ENCODE measurements around the gene CRELD2.

The CRELD2 gene

DNA sequence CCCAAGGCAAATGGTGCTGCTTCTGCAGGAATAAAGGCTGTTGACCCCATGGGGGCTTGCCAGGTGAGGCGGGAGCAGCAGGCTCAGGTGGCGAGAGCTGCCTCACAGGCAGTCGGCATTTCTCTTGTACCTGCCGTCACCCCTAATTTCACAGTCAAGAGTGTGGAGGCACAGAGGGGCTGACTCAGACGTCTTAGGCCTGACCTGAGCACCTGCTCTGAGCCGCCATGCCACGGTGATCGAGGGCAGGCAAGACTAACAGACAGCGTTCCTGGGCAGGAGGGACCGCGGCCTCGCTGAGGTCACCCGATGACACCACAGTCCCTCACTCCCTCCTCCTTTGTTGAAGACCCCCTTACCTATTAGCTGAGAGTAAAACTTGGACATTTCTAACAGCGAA, 5.4 kb upstream of the CRELD2 start:
- CTCF ChIA-PET: no interaction called here
- no peak for TF ChIP-seq ZNF121 (tag by site-specific recombination; IDR thresholded peaks at IDR 0.05)
- TF ChIP-seq, protein P1, sequence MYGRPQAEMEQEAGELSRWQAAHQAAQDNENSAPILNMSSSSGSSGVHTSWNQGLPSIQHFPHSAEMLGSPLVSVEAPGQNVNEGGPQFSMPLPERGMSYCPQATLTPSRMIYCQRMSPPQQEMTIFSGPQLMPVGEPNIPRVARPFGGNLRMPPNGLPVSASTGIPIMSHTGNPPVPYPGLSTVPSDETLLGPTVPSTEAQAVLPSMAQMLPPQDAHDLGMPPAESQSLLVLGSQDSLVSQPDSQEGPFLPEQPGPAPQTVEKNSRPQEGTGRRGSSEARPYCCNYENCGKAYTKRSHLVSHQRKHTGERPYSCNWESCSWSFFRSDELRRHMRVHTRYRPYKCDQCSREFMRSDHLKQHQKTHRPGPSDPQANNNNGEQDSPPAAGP (tag by site-specific recombination; IDR thresholded peaks at IDR 0.05): no peak
- TF ChIP-seq ZNF221 (tag by site-specific recombination; IDR thresholded peaks at IDR 0.05; ENCODE audit: borderline replicate concordance): no peak
- no peak for TF ChIP-seq ZBTB21 (tag by site-specific recombination; IDR thresholded peaks at IDR 0.05)

GRCh38 chr22:49913446-49913845, 5.0 kb upstream of the CRELD2 start:
- Histone ChIP-seq H3K4me1 (ENCODE audit: control insufficient read depth, insufficient read depth, low read length) (no peaks in the 10 kb centered on the region), H3K9me3 (ENCODE audit: control insufficient read depth, insufficient read depth, low read depth, low read length) (no peaks in the 10 kb centered on the region), H3K4me3 (ENCODE audit: low read depth, low read length) (no peak overlapping the region), H3K36me3 (ENCODE audit: control insufficient read depth in 2 of 2, insufficient read depth in 1 of 2, low read length in 2 of 2) (peaks cover 9 to 49% of the 10 kb centered on the region in 2 experiments; a peak in 2 of 3 replicates), H3K27ac (ENCODE audit: extremely low read depth, low read depth, low read length) (no peak overlapping the region)
- TF ChIP-seq SCRT1 (tag by site-specific recombination; IDR thresholded peaks at IDR 0.05; ENCODE audit: borderline replicate concordance) (no peak), ZFHX2 (tag by site-specific recombination; conservative IDR thresholded peaks at IDR 0.05) (no peak), ZNF138 (tag by site-specific recombination; IDR thresholded peaks at IDR 0.05; ENCODE audit: borderline replicate concordance) (no peak), ZNF354C (tag by site-specific recombination; IDR thresholded peaks at IDR 0.05; ENCODE audit: borderline replicate concordance, low read depth) (no peak), ZNF837 (tag by site-specific recombination; IDR thresholded peaks at IDR 0.05) (no peak), MEIS1 (CRISPR knock-in tag; IDR thresholded peaks at IDR 0.05; ENCODE audit: borderline replicate concordance) (no peak), OSR2 (tag by site-specific recombination; IDR thresholded peaks at IDR 0.05) (no peak)
- TF ChIP-seq, protein P2, sequence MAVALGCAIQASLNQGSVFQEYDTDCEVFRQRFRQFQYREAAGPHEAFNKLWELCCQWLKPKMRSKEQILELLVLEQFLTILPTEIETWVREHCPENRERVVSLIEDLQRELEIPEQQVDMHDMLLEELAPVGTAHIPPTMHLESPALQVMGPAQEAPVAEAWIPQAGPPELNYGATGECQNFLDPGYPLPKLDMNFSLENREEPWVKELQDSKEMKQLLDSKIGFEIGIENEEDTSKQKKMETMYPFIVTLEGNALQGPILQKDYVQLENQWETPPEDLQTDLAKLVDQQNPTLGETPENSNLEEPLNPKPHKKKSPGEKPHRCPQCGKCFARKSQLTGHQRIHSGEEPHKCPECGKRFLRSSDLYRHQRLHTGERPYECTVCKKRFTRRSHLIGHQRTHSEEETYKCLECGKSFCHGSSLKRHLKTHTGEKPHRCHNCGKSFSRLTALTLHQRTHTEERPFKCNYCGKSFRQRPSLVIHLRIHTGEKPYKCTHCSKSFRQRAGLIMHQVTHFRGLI (tag by site-specific recombination; IDR thresholded peaks at IDR 0.05): no peak
- CTCF ChIA-PET: interaction anchor here (0.6 kb wide), 1 partner anchor 368 kb away, joined by 3 read pairs; no protein-coding TSS in a partner anchor
- POLR2A ChIA-PET: no interaction called here

More for the DNA sequence above, 5.4 kb upstream of the CRELD2 start:
- POLR2A ChIA-PET: interaction anchor here (1.0 kb wide), 2 partner anchors 56 to 100 kb away, joined by 3 read pairs; no protein-coding TSS in a partner anchor
- H3K9me3 ChIP-seq (ENCODE audit: control insufficient read depth, insufficient read depth, low read depth, low read length): no peaks in the 10 kb centered on the region
- H3K4me1 ChIP-seq (ENCODE audit: control insufficient read depth, insufficient read depth, low read length): no peaks in the 10 kb centered on the region
- H3K4me3 ChIP-seq (ENCODE audit: low read depth, low read length): no peak overlapping the region
- no peak overlapping the region for H3K27ac ChIP-seq (ENCODE audit: extremely low read depth, low read depth, low read length)
- peaks cover 9 to 50% of the 10 kb centered on the region in 2 experiments; a peak in 2 of 3 replicates for H3K36me3 ChIP-seq (ENCODE audit: control insufficient read depth in 2 of 2, insufficient read depth in 1 of 2, low read length in 2 of 2)

DNA sequence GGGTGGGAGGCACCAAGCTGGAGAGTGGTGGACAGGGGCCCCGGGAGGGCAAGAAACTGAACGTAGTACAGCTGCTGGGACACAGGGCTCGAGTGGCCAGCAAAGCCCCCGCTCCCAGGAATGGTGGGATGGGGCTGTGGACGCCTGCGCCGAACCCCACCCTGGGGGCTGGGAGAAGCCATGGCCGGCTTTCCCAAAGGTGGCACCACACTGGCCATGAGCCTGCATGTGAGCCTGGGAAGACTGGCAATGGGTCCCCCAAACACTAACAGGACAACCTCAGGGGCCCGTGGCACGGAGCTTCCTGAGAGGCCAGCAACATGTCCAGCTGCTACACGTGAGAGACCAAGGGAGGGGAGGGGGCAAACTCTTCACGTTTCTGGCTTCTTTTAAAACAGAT, 4.2 kb upstream of the CRELD2 start:
- Histone ChIP-seq H3K36me3 (ENCODE audit: control insufficient read depth in 2 of 2, insufficient read depth in 1 of 2, low read length in 2 of 2) (peaks cover 9 to 44% of the 10 kb centered on the region in 2 experiments; a peak in 2 of 3 replicates), H3K27ac (ENCODE audit: extremely low read depth, low read depth, low read length) (no peak overlapping the region), H3K9me3 (ENCODE audit: control insufficient read depth, insufficient read depth, low read depth, low read length) (no peaks in the 10 kb centered on the region), H3K4me1 (ENCODE audit: control insufficient read depth, insufficient read depth, low read length) (no peaks in the 10 kb centered on the region), H3K4me3 (ENCODE audit: low read depth, low read length) (no peak overlapping the region)
- ChIA-PET POLR2A (no interaction called here), CTCF (interaction anchor here (0.6 to 1.3 kb wide), 2 partner anchors 116 to 367 kb away, joined by 3 read pairs; no protein-coding TSS in a partner anchor)
- no peak for TF ChIP-seq ZBTB7A (tag by site-specific recombination; IDR thresholded peaks at IDR 0.05; ENCODE audit: low read depth)
- TF ChIP-seq ZNF24 (tag by site-specific recombination; IDR thresholded peaks at IDR 0.05): no peak
- TF ChIP-seq ZBTB21 (tag by site-specific recombination; IDR thresholded peaks at IDR 0.05): no peak
- TF ChIP-seq ZNF398 (tag by site-specific recombination; IDR thresholded peaks at IDR 0.05): no peak
- no peak for TF ChIP-seq ZNF280D (tag by site-specific recombination; IDR thresholded peaks at IDR 0.05)
- no peak for TF ChIP-seq GLIS2 (tag by site-specific recombination; IDR thresholded peaks at IDR 0.05)
- TF ChIP-seq ZNF658 (tag by site-specific recombination; IDR thresholded peaks at IDR 0.05): no peak
- no peak for TF ChIP-seq ZNF157 (tag by site-specific recombination; IDR thresholded peaks at IDR 0.05)
- no peak for TF ChIP-seq KLF9 (tag by site-specific recombination; IDR thresholded peaks at IDR 0.05; ENCODE audit: low read depth)
- no peak for TF ChIP-seq ZSCAN16 (tag by site-specific recombination; IDR thresholded peaks at IDR 0.05)
- TF ChIP-seq ZNF48 (tag by site-specific recombination; IDR thresholded peaks at IDR 0.05): no peak

Data from HEK293 (cell line).